Erythroblast (primary cell): ENCODE results near the gene RABEP1.

Experiments used
- GATA1 ChIP-seq: IDR thresholded peaks from 2 replicates; pipeline ENCODE4 v1.6.1; 2011; ENCODE audit warnings: low read depth, mild to moderate bottlenecking, control low read depth, low read length, moderate library complexity
- POLR2A ChIP-seq: IDR thresholded peaks from 2 replicates; pipeline ENCODE4 v1.6.1; 2011; ENCODE audit warnings: mild to moderate bottlenecking, low read length

DNA sequence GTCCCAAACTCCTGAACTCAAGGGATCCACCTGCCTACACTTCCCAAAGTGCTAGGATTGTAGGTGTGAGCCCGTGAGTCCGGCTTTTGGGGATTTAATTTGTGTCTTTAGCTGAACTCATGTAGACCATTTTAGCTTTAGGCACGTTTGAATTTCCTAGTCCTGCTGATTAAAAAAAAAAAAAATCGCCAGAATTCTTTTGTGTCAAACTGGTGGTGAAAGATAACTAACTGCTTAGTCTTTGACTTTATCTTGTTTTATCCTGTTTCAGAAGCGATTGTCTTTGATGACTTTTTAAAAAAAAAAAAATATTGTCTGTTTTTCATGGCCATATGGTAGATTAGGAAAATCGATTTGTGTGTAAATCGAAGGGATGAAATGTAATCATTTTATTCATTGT lies 2.6 kb downstream of the RABEP1 start:
- TF ChIP-seq POLR2A = no peak
- no peak for TF ChIP-seq GATA1
